ENCODE results near the gene RAB17.

The RAB17 gene, protein sequence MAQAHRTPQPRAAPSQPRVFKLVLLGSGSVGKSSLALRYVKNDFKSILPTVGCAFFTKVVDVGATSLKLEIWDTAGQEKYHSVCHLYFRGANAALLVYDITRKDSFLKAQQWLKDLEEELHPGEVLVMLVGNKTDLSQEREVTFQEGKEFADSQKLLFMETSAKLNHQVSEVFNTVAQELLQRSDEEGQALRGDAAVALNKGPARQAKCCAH

GRCh38 chr2:237590272-237591140, at the start of gene RAB17:
Gene RAB17, minus strand, starts transcription at chr2:237590734. Its CDS starts 4,580 bp downstream, at chr2:237586154.
- Mint-ChIP-seq H3K9me3 (no peaks in the 10 kb centered on the region), H3K27ac (no peak within 1 kb of the TSS), H3K4me3 (no peak within 1 kb of the TSS), H3K36me3 (ENCODE audit: low read depth) (no peaks in the 10 kb centered on the region), H3K27me3 (no peaks in the 10 kb centered on the region), H3K4me1 (peaks cover 9% of the 10 kb centered on the region)
- ATAC-seq: peak; percentile 67
- no peak for DNase-seq

- DNase-seq: no peak
- Mint-ChIP-seq H3K9me3 (peaks cover 5% of the 10 kb centered on the region), H3K27ac (no peak overlapping the region), H3K27me3 (no peaks in the 10 kb centered on the region), H3K36me3 (ENCODE audit: low read depth) (no peaks in the 10 kb centered on the region), H3K4me3 (no peak overlapping the region), H3K4me1 (peaks cover 8% of the 10 kb centered on the region)
- ATAC-seq: no peak
Measured at GRCh38 chr2:237639836-237640220, 49.3 kb upstream of the RAB17 start.

DNA sequence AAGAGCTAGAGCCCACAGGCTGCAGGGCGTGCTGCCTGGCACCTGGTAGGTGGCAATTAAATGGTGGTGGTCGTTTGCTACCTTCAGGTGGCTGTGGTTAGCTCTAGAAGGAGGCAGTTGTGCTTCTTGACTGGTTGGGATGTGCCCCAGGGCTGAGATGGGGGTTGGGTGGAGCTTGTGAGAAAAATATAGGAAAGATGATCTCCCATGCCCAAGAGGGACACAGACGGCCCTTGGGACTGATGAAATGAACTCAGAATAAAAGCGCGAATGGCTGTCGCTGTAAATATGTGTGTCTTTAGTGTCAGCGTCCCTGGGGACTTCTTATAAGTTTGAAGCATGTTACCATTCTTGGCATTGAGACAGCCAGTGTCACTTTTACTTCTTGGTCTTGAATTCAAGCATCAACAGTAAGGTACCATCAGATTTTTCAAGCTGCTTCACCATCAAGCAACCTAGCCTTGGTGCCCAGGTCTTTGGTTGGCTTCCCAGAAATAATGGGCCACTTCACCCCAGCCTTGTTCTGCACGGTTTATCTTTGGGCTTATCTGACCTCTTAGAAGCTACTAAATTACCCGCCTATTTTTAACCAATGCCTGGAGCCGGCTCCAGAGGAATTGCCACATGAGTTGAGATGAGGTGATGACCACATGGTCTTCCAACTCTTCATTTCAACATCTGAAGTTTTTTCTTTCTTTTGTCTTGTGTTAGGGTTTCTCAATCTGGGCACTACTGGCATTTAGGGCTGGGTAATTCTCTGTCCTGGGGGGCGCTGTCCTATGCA, 48.7 kb upstream of the RAB17 start:
- Mint-ChIP-seq H3K36me3 (ENCODE audit: low read depth) (no peaks in the 10 kb centered on the region), H3K4me1 (peaks cover 8% of the 10 kb centered on the region), H3K27me3 (no peaks in the 10 kb centered on the region), H3K27ac (no peak overlapping the region), H3K4me3 (no peak overlapping the region), H3K9me3 (peaks cover 5% of the 10 kb centered on the region)
- no peak for DNase-seq
- no peak for ATAC-seq

- H3K27ac Mint-ChIP-seq: no peak overlapping the region
- DNase-seq (no peak), ATAC-seq (no peak)
- peaks cover 8% of the 10 kb centered on the region for H3K4me1 Mint-ChIP-seq
- H3K27me3 Mint-ChIP-seq: no peaks in the 10 kb centered on the region
- H3K4me3 Mint-ChIP-seq: no peak overlapping the region
- peaks cover 5% of the 10 kb centered on the region for H3K9me3 Mint-ChIP-seq
- H3K36me3 Mint-ChIP-seq (ENCODE audit: low read depth): no peaks in the 10 kb centered on the region
Measured at GRCh38 chr2:237638176-237638575, 47.6 kb upstream of the RAB17 start.

- ATAC-seq (no peak), DNase-seq (no peak)
- peaks cover 2% of the 10 kb centered on the region for H3K27me3 Mint-ChIP-seq
- peaks cover 5% of the 10 kb centered on the region for H3K9me3 Mint-ChIP-seq
- no peak overlapping the region for H3K27ac Mint-ChIP-seq
- no peaks in the 10 kb centered on the region for H3K36me3 Mint-ChIP-seq (ENCODE audit: low read depth)
- H3K4me1 Mint-ChIP-seq: peaks cover 8% of the 10 kb centered on the region
- no peak overlapping the region for H3K4me3 Mint-ChIP-seq
Measured at GRCh38 chr2:237637429-237638135, 47.0 kb upstream of the RAB17 start.

- DNase-seq (no peak), ATAC-seq (peak; percentile 33)
- peaks cover 5% of the 10 kb centered on the region for H3K9me3 Mint-ChIP-seq
- H3K27me3 Mint-ChIP-seq: peaks cover 2% of the 10 kb centered on the region
- no peak overlapping the region for H3K4me3 Mint-ChIP-seq
- peaks cover 9% of the 10 kb centered on the region for H3K4me1 Mint-ChIP-seq
- H3K36me3 Mint-ChIP-seq (ENCODE audit: low read depth): no peaks in the 10 kb centered on the region
- H3K27ac Mint-ChIP-seq: no peak overlapping the region
Measured at GRCh38 chr2:237636578-237636977, 46.0 kb upstream of the RAB17 start.

- no peaks in the 10 kb centered on the region for H3K36me3 Mint-ChIP-seq (ENCODE audit: low read depth)
- DNase-seq (no peak), ATAC-seq (no peak)
- H3K27me3 Mint-ChIP-seq: peaks cover 13% of the 10 kb centered on the region
- peaks cover 5% of the 10 kb centered on the region for H3K9me3 Mint-ChIP-seq
- no peak overlapping the region for H3K4me3 Mint-ChIP-seq
- peaks cover 29% of the 10 kb centered on the region for H3K4me1 Mint-ChIP-seq
- no peak overlapping the region for H3K27ac Mint-ChIP-seq
Measured at GRCh38 chr2:237633061-237633561, 42.6 kb upstream of the RAB17 start.

- DNase-seq (no peak), ATAC-seq (no peak)
- Mint-ChIP-seq H3K27ac (no peak overlapping the region), H3K36me3 (ENCODE audit: low read depth) (no peaks in the 10 kb centered on the region), H3K9me3 (peaks cover 5% of the 10 kb centered on the region), H3K4me3 (no peak overlapping the region), H3K27me3 (peaks cover 16% of the 10 kb centered on the region), H3K4me1 (peaks cover 29% of the 10 kb centered on the region)
Measured at GRCh38 chr2:237631801-237632585, 41.5 kb upstream of the RAB17 start.

DNA sequence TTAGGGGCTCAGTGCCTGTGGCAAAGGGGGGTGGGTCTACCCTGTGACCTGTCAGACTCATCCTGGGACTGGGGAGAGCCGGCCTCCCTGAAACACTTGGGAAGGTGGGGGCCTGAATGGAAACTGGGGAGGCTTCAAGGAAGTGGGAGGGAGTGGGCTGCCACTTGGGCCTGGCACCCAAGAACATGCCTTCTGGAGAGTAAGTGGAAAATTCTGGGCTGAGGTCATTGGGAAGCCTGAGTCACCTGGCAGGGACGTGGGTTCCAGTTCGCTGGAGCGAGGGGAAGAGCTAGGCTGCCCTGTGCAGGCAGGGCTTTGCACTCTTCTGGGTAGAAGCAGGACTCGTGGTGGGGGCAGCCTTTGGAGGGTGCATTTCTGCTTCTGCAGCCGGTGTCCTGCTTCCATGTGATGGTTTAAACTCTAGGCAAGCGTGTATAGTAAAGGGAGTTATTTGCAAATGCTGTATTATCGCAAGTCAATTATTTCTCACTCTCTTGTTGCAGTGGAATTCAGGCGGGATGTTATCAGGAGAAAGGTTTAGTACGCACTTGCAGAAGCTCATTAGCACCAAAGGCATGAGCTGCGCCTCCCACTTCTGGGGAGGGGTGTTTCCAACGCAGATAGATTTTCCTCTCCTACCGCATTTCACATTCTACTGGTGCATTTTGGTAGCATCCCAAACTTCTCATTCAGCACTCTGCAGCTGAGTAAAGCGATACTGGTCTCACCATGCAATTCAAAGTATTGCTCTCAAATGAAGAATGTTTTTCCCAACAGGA, 40.7 kb upstream of the RAB17 start:
- peaks cover 23% of the 10 kb centered on the region for H3K4me1 Mint-ChIP-seq
- H3K27me3 Mint-ChIP-seq: peaks cover 24% of the 10 kb centered on the region
- DNase-seq (no peak), ATAC-seq (peak; percentile 42)
- no peaks in the 10 kb centered on the region for H3K36me3 Mint-ChIP-seq (ENCODE audit: low read depth)
- H3K9me3 Mint-ChIP-seq: peaks cover 1% of the 10 kb centered on the region
- H3K4me3 Mint-ChIP-seq: no peak overlapping the region
- H3K27ac Mint-ChIP-seq: peak overlapping the region; percentile 10

GRCh38 chr2:237630216-237631000, 39.9 kb upstream of the RAB17 start:
- Mint-ChIP-seq H3K36me3 (ENCODE audit: low read depth) (no peaks in the 10 kb centered on the region), H3K4me3 (no peak overlapping the region), H3K27ac (peak overlapping the region; percentile 10), H3K27me3 (peaks cover 31% of the 10 kb centered on the region), H3K9me3 (no peaks in the 10 kb centered on the region), H3K4me1 (peaks cover 23% of the 10 kb centered on the region)
- ATAC-seq (no peak), DNase-seq (no peak)

GRCh38 chr2:237629739-237630138, 39.2 kb upstream of the RAB17 start:
- Mint-ChIP-seq H3K27me3 (peaks cover 31% of the 10 kb centered on the region), H3K27ac (no peak overlapping the region), H3K4me3 (no peak overlapping the region), H3K36me3 (ENCODE audit: low read depth) (no peaks in the 10 kb centered on the region), H3K4me1 (peaks cover 23% of the 10 kb centered on the region), H3K9me3 (no peaks in the 10 kb centered on the region)
- DNase-seq: no peak
- no peak for ATAC-seq

DNA sequence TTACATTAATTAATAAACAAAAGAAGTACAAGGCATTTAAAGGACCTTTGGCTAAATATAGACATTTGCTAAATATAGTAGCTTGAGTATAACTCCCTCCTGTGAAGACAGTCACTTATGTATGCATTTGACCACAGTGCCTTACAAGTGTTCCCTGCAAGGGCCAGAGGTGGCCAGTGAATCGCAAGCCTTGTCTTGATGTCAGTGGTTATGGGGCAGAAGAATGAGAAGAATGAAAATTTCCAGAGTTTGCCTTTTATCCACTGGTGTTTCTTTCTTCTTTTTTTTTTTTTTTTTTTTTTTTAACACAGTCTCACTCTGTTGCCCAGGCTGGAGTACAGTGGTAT, 38.6 kb upstream of the RAB17 start:
- Mint-ChIP-seq H3K27me3 (peaks cover 31% of the 10 kb centered on the region), H3K9me3 (no peaks in the 10 kb centered on the region), H3K4me3 (no peak overlapping the region), H3K36me3 (ENCODE audit: low read depth) (no peaks in the 10 kb centered on the region), H3K27ac (no peak overlapping the region), H3K4me1 (peaks cover 23% of the 10 kb centered on the region)
- no peak for DNase-seq
- ATAC-seq: no peak

All from activated naive CD8-positive, alpha-beta T cell treated with anti-CD3 and anti-CD28 coated beads, Interleukin-2, amount 50 U/mL, for 24 hours (primary cell).